ENCODE results near the gene USP12.

USP12 gene

DNA sequence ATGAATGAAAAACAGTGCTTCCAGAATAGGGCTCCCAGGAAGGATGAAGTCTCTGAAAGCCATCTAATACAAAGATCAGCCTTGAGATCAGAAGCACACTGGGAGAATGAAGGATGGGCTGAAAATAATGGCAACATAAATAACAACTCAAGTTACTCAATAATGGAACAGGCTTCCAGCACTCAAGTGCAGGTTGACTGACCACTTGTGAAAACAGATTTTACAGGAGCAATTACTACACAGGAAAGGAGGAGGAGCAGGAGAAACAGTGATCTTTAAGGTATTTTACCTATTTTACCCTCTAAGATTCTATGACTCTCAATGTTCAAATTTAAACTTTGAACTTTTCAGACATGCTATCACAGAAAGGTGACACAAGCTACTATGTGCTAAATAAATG lies 106.0 kb downstream of the USP12 start:
- DNase-seq, result no peak

DNA sequence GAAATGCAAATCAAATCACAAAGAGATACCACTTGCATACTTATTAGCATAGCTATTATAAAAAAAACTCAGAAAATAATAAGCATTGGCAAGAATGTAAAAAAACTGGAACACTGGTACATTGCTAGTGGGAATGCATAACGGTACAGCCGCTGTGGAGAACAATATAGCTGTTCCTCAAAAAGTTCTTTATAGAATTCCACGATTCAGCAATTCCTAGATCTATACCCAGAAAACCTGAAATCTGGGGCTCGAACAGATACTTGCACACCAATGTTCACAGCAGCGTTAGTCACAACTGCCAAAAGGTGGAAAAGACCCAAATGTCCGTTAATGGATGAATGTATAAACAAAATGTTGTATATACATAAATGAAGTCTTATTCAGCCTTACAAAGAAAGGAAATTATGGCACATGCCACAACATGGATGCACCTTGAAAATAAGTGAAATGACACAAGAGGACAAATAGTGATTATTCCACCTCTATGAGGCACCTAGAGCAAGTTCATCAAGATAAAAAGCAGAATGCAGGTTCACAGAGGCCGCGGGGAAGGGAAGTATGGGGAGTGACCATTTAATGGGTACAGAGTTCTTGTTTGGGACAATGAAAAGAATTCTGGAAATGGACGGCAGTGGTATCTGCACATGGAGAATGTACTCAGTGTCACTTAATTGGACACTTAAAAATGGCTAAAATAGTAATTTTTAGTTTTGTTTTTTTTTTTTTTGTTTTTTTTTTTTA lies 107.2 kb downstream of the USP12 start:
- DNase-seq, result no peak

DNA sequence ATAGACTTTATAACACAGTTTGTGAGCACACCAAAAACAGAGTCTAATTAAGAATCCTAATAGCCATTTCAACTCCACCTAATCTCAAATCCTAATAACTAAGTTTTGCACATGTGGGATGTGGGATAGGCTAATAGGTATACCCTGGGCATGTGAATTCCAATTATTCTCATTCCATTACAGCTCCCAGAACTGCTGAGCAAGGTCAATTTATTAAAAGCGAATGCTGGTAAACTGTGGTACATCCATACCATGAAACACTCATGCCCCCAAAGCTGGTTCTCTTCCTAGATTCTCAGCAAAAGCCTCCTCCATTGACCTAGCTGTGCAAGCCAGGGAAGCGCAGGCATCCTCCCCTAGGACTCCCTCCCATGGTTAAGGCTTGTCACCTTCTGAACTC lies 113.8 kb downstream of the USP12 start:
- DNase-seq, result no peak

DNA sequence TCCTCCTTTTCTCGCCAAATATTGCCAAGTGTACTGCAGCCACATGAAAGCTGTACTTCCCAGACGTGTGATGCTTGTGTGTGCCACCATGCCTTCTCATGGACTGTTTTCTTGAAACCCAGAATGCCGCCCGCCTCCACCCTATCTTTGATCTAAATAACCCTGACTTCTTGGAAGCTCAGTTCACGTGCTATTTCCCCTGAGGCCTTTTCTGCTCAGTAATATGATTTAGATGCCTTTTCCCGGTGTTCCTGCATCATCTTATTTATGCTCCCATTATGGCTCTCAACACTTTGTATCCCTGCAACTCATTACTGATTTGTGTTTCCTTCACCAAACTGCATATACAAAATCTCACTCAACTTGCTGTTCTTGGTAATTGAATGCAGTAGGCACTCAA lies 116.1 kb downstream of the USP12 start:
- no peak for DNase-seq

DNA sequence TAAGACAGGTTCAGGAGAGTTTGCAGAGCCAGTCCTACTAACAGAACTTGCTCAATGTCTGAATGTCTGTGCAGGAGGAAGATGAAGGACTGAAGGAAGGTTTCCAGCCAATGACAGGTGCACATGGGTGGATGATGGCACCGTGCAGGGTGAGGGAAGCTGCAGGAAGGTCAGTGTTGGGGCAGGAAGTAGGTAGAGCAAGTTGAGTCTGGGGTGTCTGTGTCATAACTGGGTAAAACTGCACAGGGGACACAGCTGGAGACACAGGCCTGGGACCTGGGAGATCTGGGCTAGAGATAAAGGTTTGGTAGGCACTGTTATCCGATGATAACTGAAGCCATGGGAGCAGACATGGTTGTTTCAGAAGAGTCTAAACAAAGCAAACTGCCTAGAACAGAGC lies 116.9 kb downstream of the USP12 start:
- no peak for DNase-seq

DNA sequence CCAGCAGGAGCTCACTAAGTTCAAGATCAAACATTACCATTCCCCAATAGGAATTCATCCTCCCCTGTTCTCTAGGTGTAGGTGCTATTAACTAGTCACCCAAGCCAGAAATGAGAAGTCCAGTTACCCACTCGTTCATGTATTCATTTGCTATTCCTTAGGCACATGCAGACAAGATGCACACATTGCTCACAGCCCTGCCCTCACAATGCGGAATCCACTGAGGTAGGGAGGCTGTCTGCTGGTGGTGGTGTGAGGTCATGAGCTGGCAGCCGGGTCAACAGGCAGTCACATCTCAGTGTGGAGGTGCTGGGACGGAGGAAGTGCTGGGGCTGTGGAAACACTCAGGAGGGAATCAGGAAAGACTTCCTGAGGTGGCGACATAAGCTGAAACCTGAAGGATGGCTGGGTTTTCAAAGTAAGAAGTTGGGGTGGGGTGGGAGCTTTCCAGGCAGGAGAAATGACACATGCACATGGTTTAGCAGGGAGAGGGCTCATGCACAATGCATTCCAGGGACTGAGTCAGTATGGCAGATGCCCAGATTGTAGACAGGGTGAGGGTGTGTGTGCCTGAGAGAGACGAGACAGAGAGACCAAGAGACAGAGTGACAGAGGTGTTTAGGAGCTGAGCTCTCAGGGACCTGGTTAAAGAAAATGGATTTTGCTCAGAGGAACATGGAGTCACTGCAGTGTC lies 117.6 kb downstream of the USP12 start:
- no peak for DNase-seq

DNA sequence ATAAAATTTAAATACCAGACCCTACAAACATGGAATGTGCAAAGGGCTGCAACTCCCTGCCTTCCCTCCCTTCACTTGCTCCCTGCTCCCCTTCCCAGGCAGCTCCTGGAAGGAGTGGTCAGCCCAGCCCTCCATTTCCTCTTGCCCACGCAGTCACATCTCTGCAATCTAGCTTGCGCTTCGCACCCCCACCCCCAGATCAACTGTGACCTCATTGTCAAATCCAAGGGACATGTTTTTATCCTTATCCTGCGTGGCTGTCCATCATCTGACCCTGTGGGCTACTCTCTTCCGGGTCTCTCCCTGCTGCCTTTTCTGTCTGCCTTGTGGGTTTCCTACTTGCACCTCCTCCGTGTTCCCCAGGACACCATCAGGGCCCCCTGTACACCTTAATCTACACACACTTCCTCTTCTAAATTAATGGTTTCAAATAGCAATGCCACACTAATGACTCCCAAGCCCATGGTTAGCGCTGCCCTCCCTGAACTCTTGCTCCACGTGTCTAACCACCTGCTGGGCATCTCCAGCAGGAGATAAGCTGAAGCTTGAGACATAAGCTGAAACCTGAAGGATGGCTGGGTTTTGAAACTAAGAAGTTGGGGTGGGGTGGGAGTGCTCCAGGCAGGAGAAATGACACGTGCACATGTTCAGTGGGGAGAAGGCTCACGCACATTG lies 118.3 kb downstream of the USP12 start:
- no peak for DNase-seq

DNA sequence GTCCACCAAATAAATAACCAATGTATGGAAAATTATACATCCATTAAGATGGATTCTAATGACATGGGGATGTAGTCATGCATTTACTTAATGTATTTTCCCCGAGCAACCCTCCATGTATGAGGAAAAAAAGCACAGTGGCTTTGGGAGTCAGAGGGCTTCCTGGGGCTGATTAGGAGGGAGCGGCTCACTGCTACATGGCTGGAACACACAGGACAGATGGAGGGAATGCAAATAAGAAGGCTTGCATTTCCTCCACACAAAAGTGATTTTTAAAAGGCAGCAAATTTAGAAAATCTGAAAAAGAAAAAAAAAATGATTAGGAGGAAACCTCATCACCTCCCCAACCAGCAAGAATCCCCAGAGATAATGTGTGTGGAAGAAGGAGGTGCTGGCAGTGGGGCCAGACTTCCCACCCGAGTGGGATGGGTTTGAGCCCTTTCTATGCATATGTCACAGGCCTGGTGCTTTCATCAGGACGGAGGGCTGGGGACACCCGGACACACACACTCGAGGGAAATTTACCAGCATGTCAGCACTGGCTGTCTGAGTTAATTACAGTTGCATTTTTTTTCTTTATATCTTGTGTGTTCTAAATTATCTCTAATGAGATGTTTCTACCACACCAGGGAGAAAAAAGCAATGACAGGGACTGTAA lies 118.9 kb downstream of the USP12 start:
- DNase-seq, result no peak

DNA sequence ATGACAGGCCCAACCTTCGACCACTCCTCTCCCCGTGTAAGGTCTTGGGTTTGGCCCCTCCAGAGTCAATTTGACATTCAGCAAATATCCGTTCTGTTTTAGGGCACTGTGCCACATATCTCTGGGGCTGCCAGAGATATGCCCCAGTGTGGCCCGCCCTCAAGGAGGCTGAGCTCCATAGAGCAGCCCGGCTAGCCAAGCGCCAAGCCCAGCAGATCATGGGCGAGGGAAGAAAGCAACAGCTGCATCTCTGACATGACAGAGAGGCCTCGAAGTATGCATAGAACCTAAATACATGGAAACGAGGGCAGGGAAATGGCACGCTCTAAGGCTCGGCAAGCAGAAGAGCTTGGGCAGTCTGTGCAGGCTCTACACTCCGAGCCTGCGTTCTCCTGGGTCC lies 124.5 kb downstream of the USP12 start:
- no peak for DNase-seq

DNA sequence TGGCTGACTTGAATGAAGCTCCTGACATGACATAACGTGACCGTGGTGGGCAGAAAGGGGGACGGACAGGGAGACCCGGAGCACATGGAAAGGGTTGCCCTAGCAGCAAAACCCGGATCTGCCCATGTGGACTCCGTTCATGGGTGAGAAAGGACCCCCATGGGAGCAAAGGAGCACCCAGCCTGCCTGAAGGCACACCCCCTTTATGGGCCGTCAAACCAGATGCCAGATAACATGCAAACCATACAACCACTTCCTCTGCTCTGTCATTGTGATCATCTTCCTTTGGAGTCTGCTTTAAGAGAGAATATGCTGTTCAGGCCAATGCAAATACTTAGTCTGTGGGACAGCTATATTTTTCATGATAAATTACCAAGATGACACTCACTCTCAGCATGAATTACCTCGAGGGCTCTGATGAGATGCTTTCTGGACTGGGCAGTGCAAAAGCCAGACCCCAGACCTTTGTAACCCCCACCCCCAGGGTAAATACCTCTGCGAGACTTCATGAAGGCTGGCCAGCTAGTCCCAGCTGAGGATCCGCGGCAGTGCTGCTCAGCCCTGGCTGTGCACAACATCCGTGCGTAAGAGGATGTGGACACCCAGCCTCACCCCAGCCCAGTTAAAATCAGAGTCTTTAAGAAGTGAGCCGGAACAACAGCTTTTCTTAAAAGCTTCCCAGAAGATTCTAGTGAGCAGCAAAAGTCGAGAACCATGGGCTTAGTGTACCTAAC lies 126.6 kb downstream of the USP12 start:
- peak; percentile 87 for DNase-seq

DNA sequence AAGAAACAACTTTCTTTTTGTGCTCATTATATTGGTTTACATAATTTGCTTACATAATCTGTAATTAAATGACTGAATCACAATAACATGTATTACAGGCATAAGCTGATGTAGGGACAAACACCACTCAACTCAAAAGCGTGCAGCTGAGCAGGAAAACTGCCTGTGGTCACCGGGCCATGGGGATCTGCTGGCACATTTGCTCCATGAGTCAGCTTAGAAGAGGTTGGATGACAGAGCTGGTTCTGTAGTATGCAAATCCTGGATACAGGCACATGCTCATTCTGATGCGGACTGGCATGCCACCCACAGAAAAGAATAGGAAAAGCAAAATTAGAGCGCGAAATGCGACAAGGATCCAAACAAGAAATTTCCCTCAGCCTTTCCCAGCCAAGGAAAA lies 128.6 kb downstream of the USP12 start:
- peak; percentile 91 for DNase-seq

DNA sequence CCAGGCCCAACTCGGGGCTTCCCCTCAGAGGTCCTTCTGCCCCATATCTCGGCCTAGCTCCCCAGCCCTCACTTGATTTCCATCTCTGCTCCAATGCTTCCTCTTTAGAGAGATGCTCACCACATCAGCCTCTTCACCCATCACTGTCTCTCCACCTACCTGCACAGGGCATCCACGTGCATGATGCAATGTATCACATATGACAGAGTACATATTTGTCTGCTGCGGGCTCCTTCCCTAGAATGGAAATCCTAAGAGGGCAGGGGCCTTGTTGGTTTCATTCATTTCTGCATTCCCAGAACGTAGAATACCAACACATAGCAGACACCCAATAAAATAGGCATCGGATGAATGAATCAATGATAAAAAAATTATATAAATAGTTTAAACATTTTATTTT lies 130.3 kb downstream of the USP12 start:
- DNase-seq, result no peak

DNA sequence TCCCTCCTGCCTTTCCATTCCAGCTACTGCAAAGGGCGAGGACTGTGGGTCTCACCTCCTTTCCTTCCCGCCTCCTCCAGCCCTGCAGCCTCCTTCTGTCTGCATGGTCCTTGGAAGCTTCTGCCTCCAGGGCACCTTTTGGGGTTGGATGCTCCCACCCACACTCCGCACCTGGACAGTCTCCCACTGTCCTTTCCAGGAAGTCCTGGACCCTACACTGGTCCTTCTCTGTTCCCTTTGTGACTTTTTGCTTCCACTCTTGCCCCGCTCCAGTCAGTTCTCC lies 130.8 kb downstream of the USP12 start:
- DNase-seq, result no peak

DNA sequence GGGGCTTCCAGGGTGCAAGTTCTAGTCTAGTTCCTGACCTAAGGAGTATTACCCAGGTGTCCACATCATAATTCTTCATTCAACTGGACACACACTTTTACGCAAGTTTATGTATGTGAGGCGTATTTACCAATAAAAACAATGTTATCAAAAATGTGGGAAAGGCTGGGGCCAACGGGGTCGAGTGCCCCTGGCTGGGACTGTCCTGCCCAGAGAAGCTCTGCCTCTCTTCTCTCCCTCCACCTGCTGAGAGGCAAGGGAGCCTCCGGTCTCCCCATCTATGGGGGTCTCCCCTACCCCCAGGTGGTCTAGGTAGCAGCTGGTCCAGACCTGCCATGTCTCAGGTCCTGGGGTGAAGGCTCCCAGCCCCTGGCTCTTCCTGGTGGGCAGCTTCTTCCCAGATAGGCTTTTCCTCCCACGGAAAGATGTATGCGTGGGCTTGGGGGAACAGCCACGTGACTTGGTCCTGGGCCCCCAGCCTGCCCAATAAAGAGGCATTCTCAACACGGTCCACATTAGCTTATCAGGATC lies 132.4 kb downstream of the USP12 start:
- no peak for DNase-seq

DNA sequence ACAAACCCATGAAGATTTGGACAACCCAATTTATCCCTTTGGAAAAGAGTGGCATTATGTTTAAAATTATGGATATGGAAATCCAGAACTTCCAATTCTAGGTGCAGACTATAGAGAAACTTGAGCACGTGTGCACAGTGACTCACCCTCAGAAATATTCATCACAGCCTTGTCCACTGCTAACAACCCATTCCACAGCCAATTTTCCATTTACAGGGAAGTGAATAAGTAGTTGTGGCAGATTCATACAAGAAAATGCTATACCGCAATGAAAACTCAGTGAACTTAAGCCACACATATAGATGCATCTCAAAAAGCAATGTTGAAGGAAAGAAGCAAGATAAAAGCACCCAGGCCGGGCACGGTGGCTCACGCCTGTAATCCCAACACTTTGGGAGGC lies 133.3 kb downstream of the USP12 start:
- DNase-seq, result no peak

DNA sequence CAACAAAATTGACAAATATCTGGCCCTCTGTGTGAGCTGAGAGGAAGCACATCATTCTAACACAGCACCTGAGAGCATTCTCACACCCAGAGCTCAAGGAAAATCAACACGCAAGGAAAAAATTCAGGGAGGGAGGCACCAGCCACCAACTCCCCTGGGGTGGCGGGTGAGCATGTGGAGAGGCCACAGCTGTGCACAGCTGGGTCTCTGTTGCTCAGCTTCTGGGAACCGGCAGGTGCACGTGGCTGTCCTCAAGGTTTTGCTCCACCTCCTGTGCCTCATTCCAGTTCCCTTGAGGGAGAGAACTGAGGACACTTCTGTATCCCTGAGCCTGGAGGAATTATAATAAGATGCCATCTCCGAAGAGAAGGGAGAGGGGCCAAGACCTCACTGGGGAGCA lies 134.0 kb downstream of the USP12 start:
- no peak for DNase-seq

DNA sequence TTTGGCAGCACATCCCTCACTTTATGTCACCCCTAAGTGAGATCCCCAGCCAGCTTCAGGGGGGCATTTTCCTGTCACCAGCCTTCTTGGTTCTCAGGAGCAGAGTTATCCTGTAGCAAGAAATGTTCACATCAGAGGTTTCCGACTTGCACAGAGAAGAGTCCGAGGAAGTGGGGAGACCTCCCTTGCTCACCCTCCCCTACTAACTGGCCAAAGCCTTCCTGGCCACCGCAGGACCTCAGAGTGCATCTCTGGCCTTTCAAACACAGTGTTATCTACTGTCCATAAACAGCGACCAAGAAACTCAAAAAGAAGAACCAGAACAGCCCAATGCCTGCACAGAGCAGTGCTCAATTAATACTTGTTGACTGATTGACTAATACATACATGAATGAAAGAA lies 134.4 kb downstream of the USP12 start:
- DNase-seq, result no peak

DNA sequence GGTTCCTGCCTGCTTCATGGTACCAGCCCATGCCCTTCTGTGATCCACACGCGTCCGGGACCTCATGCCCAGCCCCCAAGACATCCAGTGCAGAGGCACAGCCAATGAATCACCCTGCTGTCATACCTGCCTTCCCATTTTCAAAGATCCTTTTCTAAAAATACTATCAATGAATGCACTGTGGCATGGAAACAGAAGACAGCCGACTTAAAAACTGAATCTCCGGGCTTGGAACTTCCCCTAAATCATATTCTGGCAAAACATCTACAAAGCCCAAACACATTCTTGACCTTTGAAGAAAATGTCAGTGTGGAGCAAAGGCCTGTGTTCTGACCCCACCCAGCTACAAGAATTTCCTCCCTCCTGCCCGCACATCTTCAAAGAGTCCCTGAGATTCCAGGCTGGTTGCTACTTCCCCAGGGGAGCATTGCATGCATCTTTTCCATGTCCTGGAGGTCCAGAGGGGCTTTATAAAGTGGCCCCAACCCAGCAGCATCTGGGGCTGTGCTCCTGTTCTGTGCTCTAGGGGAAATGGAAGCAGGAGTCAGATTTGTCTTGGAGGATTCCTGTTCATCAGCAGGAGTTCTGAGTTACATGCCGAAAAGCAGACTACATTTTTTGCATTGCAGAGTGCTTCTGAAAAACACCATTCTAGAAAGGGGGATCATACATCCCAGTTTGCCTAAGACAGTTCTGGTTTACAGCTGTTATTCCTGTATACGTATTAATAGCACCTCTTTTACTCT lies 135.2 kb downstream of the USP12 start:
- DNase-seq, result no peak

DNA sequence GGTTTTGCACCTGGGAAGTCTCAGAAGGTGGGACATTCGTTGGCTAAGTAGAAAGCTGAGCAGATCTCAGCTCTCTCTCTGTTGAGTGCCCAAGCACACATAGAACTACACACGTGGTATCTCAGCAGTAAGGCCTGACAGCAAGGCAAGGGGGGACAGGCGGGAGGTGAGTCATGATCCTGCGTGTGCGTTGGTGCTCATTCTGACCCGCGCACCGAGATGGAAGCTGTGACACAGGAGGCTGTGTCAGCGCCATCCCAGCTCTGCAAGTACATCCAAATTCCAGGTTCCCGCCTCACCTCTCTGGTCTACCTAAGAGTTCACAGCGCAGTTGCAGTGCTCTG lies 135.7 kb downstream of the USP12 start:
- no peak for DNase-seq

DNA sequence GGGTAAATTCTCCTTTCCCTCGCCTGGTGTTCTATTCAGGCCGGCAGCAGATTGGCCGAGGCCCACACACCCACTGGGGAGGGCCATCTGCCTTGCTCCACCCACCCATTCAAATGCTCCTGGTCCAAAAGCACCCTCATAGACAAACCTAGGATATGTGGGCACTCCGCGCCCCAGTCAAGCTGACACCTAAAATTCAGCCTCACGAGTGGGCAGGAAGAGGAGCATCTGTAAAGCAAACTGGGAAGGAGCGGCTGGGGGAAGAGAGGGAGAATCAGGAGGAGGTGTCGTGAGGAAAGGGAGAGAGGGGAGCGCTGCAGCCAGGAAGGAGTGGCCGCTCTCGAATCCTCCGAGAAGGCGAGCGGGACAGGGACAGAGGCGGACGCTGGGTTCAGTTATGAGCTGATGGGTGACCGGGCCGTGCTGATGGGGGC lies 136.9 kb downstream of the USP12 start:
- no peak for DNase-seq

DNA sequence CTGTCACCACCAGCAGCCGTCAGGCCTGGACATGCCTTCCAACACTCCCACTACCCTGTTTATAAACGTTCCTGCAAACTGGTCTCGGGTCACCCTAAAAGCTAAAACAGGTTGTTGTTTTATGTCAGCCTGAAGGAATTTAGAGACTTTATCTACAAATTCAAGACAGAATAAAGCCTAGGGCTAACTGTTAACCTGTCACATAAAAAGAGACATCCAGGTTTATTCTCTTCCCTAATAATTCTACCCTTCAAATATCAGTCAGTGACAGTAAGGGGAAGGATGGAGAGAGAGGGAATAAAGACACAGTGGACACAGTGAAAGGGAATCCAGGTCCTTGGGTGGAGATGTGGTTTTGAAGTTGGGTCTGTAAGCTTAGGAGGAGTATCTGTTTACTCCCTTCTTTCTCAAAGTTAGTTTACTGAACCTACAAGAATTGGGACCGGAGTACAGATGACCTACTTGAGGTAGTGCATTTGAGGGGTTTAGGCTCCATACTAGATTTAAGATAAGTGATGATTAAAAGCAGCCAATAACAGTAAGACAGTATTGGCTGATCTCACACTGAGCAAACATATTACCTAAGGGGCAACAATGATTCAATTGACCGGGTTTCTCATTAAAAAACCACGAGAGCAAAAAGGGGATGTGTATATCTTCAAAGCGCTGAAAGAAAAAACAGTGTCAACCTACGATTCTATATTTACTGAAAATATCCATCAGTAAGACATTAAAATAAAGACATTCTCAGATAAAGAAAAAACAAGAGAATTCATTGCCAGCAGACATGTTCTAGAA lies 142.7 kb downstream of the USP12 start:
- DNase-seq, result no peak
